ENCODE results near the gene KLC1. TPM values are rescaled to one million over a fixed set of nuclear protein-coding genes. Genes with fewer than 3 reads are reported as not detected.
A peak's percentile ranks its signal among the peaks of the same experiment; 100 is the strongest.
"Not testable (repeated sequence)": the region's sequence is repeated elsewhere in the genome, so short reads cannot be mapped to it uniquely, and the experiment has no call there.

The KLC1 gene
- total RNA-seq, 2 donors from 2014 or later: 165 to 177 TPM

GRCh38 chr14:103629503-103630121 lies 601 bp downstream of the KLC1 start:
- Mint-ChIP-seq H3K36me3 (ENCODE audit: insufficient read depth in 2 of 2) (peaks cover 0 to 3% of the 10 kb centered on the region in 2 donors), H3K9me3 (no peaks in the 10 kb centered on the region), H3K4me3 (peak overlapping the region; percentile 85 to 90), H3K27ac (peak overlapping the region; percentile 80), H3K4me1 (ENCODE audit: low read depth) (peaks cover 48% of the 10 kb centered on the region), H3K27me3 (ENCODE audit: low read depth) (no peaks in the 10 kb centered on the region)
- peak; percentile 64 to 68 for ATAC-seq (replicated peaks in 1 of 2)
- DNase-seq: peak; percentile 64 to 74

GRCh38 chr14:103630364-103631108 lies 1.5 kb downstream of the KLC1 start:
- Mint-ChIP-seq H3K27ac (no peak overlapping the region), H3K4me3 (peak overlapping the region; percentile 85 to 90), H3K36me3 (ENCODE audit: insufficient read depth in 2 of 2) (peaks cover 0 to 3% of the 10 kb centered on the region in 2 donors), H3K9me3 (no peaks in the 10 kb centered on the region), H3K4me1 (ENCODE audit: low read depth) (peaks cover 48% of the 10 kb centered on the region), H3K27me3 (ENCODE audit: low read depth) (no peaks in the 10 kb centered on the region)
- no peak for ATAC-seq (replicated peaks in 1 of 2)
- no peak for DNase-seq

- Mint-ChIP-seq H3K27me3 (ENCODE audit: low read depth) (no peaks in the 10 kb centered on the region), H3K4me3 (no peak overlapping the region), H3K4me1 (ENCODE audit: low read depth) (peaks cover 62% of the 10 kb centered on the region), H3K36me3 (ENCODE audit: insufficient read depth in 2 of 2) (peaks cover 0 to 5% of the 10 kb centered on the region in 2 donors), H3K9me3 (no peaks in the 10 kb centered on the region), H3K27ac (peak overlapping the region; percentile 55)
- DNase-seq (no peak), ATAC-seq (replicated peaks in 1 of 2) (no peak)
These were observed 4.4 kb downstream of the KLC1 start for GRCh38 chr14:103633391-103633790.

- Mint-ChIP-seq H3K36me3 (ENCODE audit: insufficient read depth in 2 of 2) (peaks cover 0 to 5% of the 10 kb centered on the region in 2 donors), H3K4me1 (ENCODE audit: low read depth) (peaks cover 66% of the 10 kb centered on the region), H3K4me3 (no peak overlapping the region), H3K9me3 (no peaks in the 10 kb centered on the region), H3K27ac (no peak overlapping the region), H3K27me3 (ENCODE audit: low read depth) (no peaks in the 10 kb centered on the region)
- no peak for ATAC-seq (replicated peaks in 1 of 2)
- DNase-seq: no peak
These were observed 5.1 kb downstream of the KLC1 start for GRCh38 chr14:103634156-103634555.

- ATAC-seq (replicated peaks in 1 of 2): no peak
- peaks cover 45% of the 10 kb centered on the region for H3K4me1 Mint-ChIP-seq (ENCODE audit: low read depth)
- H3K36me3 Mint-ChIP-seq (ENCODE audit: insufficient read depth in 2 of 2): peaks cover 0 to 2% of the 10 kb centered on the region in 2 donors
- no peaks in the 10 kb centered on the region for H3K27me3 Mint-ChIP-seq (ENCODE audit: low read depth)
- H3K9me3 Mint-ChIP-seq: no peaks in the 10 kb centered on the region
- H3K27ac Mint-ChIP-seq: no peak overlapping the region
- no peak overlapping the region for H3K4me3 Mint-ChIP-seq
- no peak for DNase-seq
These were observed 9.6 kb downstream of the KLC1 start for GRCh38 chr14:103638594-103638993.

DNA sequence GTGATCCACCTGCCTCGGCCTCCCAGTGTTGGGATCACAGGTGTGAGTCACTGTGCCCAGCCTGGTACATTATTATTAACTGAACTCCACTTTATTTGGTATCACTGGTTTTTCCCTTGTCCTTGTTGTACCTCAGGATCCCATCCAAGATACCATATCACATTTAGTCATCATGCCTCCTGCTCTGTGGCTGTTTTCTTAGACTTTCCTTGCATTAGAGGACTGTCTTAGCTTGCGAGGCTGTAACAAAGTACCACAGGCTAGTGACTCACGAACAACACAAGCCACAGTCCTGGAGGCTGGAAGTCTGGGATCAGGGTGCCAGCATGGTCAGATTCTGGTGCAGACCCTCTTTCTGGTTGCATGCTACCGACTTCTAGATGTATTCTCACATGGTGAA lies 12.2 kb downstream of the KLC1 start:
- Mint-ChIP-seq H3K4me1 (ENCODE audit: low read depth) (peaks cover 20% of the 10 kb centered on the region), H3K27me3 (ENCODE audit: low read depth) (no peaks in the 10 kb centered on the region), H3K9me3 (no peaks in the 10 kb centered on the region), H3K27ac (no peak overlapping the region), H3K4me3 (no peak overlapping the region), H3K36me3 (ENCODE audit: insufficient read depth in 2 of 2) (peaks cover 0 to 2% of the 10 kb centered on the region in 2 donors)
- no peak for ATAC-seq (replicated peaks in 1 of 2)
- no peak for DNase-seq

DNA sequence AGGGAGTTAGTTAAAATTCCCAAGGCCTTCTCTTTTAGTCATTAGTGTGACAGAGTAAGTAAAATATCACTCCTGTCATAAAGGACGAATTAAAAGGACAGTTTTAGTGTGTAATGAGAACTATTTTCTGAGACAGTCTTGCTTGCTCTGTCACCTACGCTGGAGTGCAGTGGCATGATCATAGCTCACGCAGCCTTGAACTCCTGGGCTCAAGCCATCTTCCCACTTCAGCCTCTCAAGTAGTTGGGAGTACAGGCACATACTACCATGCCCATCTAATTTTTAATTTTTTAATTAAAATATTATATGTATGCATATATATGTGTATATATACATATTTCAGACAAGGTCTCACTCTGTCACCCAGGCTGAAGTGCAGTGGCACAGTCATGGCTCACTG lies 17.2 kb downstream of the KLC1 start:
- no peak for ATAC-seq (replicated peaks in 1 of 2)
- Mint-ChIP-seq H3K4me1 (ENCODE audit: low read depth) (no peaks in the 10 kb centered on the region), H3K27ac (no peak overlapping the region), H3K9me3 (no peaks in the 10 kb centered on the region), H3K4me3 (no peak overlapping the region), H3K36me3 (ENCODE audit: insufficient read depth in 2 of 2) (no peaks in the 10 kb centered on the region), H3K27me3 (ENCODE audit: low read depth) (no peaks in the 10 kb centered on the region)
- no peak for DNase-seq

DNA sequence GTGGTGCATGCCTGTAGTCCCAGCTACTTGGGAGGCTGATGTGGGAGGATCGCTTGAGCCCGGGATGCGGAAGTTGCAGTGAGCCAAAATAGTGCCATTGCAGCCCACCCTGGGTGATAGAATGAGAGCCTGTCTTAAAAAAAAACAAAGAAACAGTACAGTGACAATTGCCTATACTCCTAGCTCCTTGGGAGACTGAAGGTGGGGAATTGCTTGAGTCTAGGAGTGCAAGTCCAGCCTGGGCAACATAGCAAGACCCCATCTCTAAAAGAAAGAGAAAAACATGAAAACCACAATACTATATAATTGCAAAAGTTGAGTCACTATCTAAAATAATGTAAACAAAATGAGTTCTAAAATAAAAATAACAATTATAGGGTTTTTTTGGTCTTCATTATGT lies 20.0 kb downstream of the KLC1 start:
- H3K4me3 Mint-ChIP-seq: no peak overlapping the region
- no peak for DNase-seq
- no peaks in the 10 kb centered on the region for H3K27me3 Mint-ChIP-seq (ENCODE audit: low read depth)
- no peak for ATAC-seq (replicated peaks in 1 of 2)
- peaks cover 6% of the 10 kb centered on the region for H3K4me1 Mint-ChIP-seq (ENCODE audit: low read depth)
- peaks cover 0 to 3% of the 10 kb centered on the region in 2 donors for H3K36me3 Mint-ChIP-seq (ENCODE audit: insufficient read depth in 2 of 2)
- no peak overlapping the region for H3K27ac Mint-ChIP-seq
- no peaks in the 10 kb centered on the region for H3K9me3 Mint-ChIP-seq

DNA sequence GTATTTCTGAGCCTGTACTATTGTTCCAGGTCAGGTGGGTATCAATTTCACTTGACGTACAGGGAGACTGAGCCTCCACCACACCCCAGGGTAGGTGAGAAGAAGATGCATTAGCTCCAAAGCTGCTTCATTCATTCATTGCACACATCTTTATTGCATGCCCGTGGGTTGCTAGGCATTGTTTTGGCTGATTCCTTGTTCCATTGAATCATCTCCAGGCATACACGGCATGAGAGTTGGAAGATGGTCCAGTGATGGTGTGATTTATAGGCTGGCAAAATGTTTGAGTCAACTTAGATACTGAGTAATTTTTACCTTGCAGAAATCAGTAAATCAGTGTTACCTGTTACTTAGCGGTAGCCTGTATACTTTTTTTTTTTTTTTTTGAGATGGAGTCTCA lies 21.2 kb downstream of the KLC1 start:
- H3K36me3 Mint-ChIP-seq (ENCODE audit: insufficient read depth in 2 of 2): peaks cover 4 to 8% of the 10 kb centered on the region in 2 donors
- ATAC-seq (replicated peaks in 1 of 2): no peak
- H3K27me3 Mint-ChIP-seq (ENCODE audit: low read depth): no peaks in the 10 kb centered on the region
- no peak overlapping the region for H3K27ac Mint-ChIP-seq
- DNase-seq: no peak
- no peaks in the 10 kb centered on the region for H3K9me3 Mint-ChIP-seq
- no peak overlapping the region for H3K4me3 Mint-ChIP-seq
- peaks cover 9% of the 10 kb centered on the region for H3K4me1 Mint-ChIP-seq (ENCODE audit: low read depth)

DNA sequence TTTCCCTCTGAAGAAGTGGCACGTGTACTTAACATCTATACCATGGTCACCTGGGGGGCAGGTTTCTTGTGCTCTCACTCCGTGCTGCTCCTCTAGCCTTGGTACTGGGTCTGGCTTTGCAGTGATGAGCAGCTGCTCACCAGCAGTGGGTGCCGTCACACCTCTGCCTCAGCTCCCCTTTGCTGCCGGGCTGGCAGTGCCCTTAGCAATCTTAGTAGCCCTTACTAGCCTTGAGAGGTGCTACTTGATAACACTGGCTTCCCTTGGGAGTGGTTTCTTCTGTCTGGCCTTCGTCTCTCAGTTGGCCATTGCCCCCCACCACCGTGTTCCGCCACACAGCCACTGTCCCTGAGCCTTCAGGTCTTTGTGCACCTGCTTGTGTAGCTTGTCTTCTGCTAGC lies 22.6 kb downstream of the KLC1 start:
- DNase-seq (no peak), ATAC-seq (replicated peaks in 1 of 2) (no peak)
- H3K36me3 Mint-ChIP-seq (ENCODE audit: insufficient read depth in 2 of 2): peaks cover 4 to 10% of the 10 kb centered on the region in 2 donors
- H3K27me3 Mint-ChIP-seq (ENCODE audit: low read depth): no peaks in the 10 kb centered on the region
- H3K4me1 Mint-ChIP-seq (ENCODE audit: low read depth): peaks cover 9% of the 10 kb centered on the region
- H3K4me3 Mint-ChIP-seq: no peak overlapping the region
- peak overlapping the region; percentile 38 for H3K27ac Mint-ChIP-seq
- no peaks in the 10 kb centered on the region for H3K9me3 Mint-ChIP-seq

GRCh38 chr14:103652806-103653205 lies 23.8 kb downstream of the KLC1 start:
- peaks cover 9% of the 10 kb centered on the region for H3K4me1 Mint-ChIP-seq (ENCODE audit: low read depth)
- no peaks in the 10 kb centered on the region for H3K9me3 Mint-ChIP-seq
- ATAC-seq (replicated peaks in 1 of 2) (no peak), DNase-seq (no peak)
- H3K27me3 Mint-ChIP-seq (ENCODE audit: low read depth): no peaks in the 10 kb centered on the region
- no peak overlapping the region for H3K27ac Mint-ChIP-seq
- H3K4me3 Mint-ChIP-seq: no peak overlapping the region
- H3K36me3 Mint-ChIP-seq (ENCODE audit: insufficient read depth in 2 of 2): peaks cover 4 to 10% of the 10 kb centered on the region in 2 donors

- H3K4me1 Mint-ChIP-seq (ENCODE audit: low read depth); H3K4me3 Mint-ChIP-seq; H3K27ac Mint-ChIP-seq; H3K9me3 Mint-ChIP-seq; H3K27me3 Mint-ChIP-seq (ENCODE audit: low read depth); ATAC-seq (replicated peaks in 1 of 2); DNase-seq: not testable (repeated sequence)
- peaks cover 5 to 10% of the 10 kb centered on the region in 2 donors for H3K36me3 Mint-ChIP-seq (ENCODE audit: insufficient read depth in 2 of 2)
These were observed 24.3 kb downstream of the KLC1 start for GRCh38 chr14:103653336-103653735.

GRCh38 chr14:103653805-103654204 lies 24.8 kb downstream of the KLC1 start:
- Mint-ChIP-seq H3K4me3 (no peak overlapping the region), H3K27ac (peak overlapping the region; percentile 58), H3K36me3 (ENCODE audit: insufficient read depth in 2 of 2) (peaks cover 5 to 10% of the 10 kb centered on the region in 2 donors), H3K27me3 (ENCODE audit: low read depth) (no peaks in the 10 kb centered on the region), H3K9me3 (no peaks in the 10 kb centered on the region), H3K4me1 (ENCODE audit: low read depth) (peaks cover 9% of the 10 kb centered on the region)
- ATAC-seq (replicated peaks in 1 of 2): no peak
- DNase-seq: no peak
